Thyroid gland (tissue), 4 donors: ENCODE results near the gene STK4. TPM values are rescaled to one million over a fixed set of nuclear protein-coding genes. Genes with fewer than 3 reads are reported as not detected.

Experiments
- DNase-seq, 2 donors: peaks; one replicate each; pipeline ENCODE4 v3.0.0-alpha.2; 2019
- H3K27ac ChIP-seq, 3 donors: fragments of 200-600 bp; sonication (generic); 1 replicate in 2 of 3; 2 replicates in 1 of 3; pipeline ENCODE4 v1.5.1; 2016 to 2019; ENCODE audit warnings: mild to moderate bottlenecking in 1 of 3, moderate library complexity in 1 of 3
- H3K27me3 ChIP-seq: fragments of 200-600 bp; sonication (generic); one replicate; pipeline ENCODE4 v1.5.1; 2019
- H3K36me3 ChIP-seq, 2 donors: fragments of 200-600 bp; sonication (generic); one replicate each; pipeline ENCODE4 v1.5.1; 2016 to 2019
- H3K4me1 ChIP-seq, 2 donors: fragments of 200-600 bp; sonication (generic); one replicate each; pipeline ENCODE4 v1.5.1; 2017 to 2019
- H3K4me3 ChIP-seq, 3 donors: fragments of 200-600 bp; sonication (generic); replicated peaks in 1 of 3; 1 replicate in 2 of 3; 2 replicates in 1 of 3; pipeline ENCODE4 v1.5.1; 2016; ENCODE audit warnings: mild to moderate bottlenecking in 1 of 3
- H3K9me3 ChIP-seq: fragments of 200-600 bp; sonication (generic); one replicate; pipeline ENCODE4 v1.5.1; 2017
- CTCF ChIP-seq, 6 experiments: fragments of 200-600 bp in 3 of 6; fragments of 450-650 bp in 3 of 6; sonication (generic) in 3 of 6; IDR thresholded peaks; one replicate each; pipeline ENCODE4 v1.5.1; 2016 to 2019; ENCODE audit warnings: antibody characterized with exemption in 6 of 6, mild to moderate bottlenecking in 2 of 6, inconsistent platforms in 1 of 6, moderate library complexity in 1 of 6
- POLR2A ChIP-seq, 2 donors: fragments of 450-650 bp; IDR thresholded peaks; one replicate each; pipeline ENCODE4 v1.6.1; 2017; ENCODE audit warnings: antibody characterized with exemption in 2 of 2, mild to moderate bottlenecking in 2 of 2, moderate library complexity in 1 of 2
- WGBS, 2 donors: methylation state at CpG; one replicate each; pipeline ENCODE4 v1.1.5; 2017; 5-methylcytosine and 5-hydroxymethylcytosine counted together
- intact Hi-C: fragments of 100-400 bp; cut with DNase I; formaldehyde crosslinking; loops from one replicate; pipeline ENCODE4 v1.15.1; 2023
- total RNA-seq, 4 donors: library from RNA; depleted of rRNA; stranded (reverse); fragments of >200 nt; gene quantifications; one replicate each; pipeline ENCODE4 v1.2.3, GENCODE V29; 2016

The STK4 gene
- total RNA-seq, 4 donors from 2014 or later: 18.8 to 37.2 (median 29.2) TPM

- no peak overlapping the region for H3K4me3 ChIP-seq
- no peak for TF ChIP-seq CTCF (IDR thresholded peaks at IDR 0.05)
- no peak for TF ChIP-seq POLR2A (IDR thresholded peaks at IDR 0.05)
- H3K36me3 ChIP-seq: peaks cover 0 to 9% of the 10 kb centered on the region in 2 donors
- intact Hi-C loops: no loop called here
- no peaks in the 10 kb centered on the region for H3K4me1 ChIP-seq
- no peak for DNase-seq
- 97 to 98% methylated on average over 14 of the region's 14 CpGs for WGBS, 2 donors
- no peak overlapping the region for H3K27ac ChIP-seq
- no peaks in the 10 kb centered on the region for H3K9me3 ChIP-seq
- H3K27me3 ChIP-seq: no peaks in the 10 kb centered on the region
Observed at GRCh38 chr20:44921447-44921846, 44.9 kb upstream of the STK4 start.

GRCh38 chr20:44924541-44924940 is 41.8 kb upstream of the STK4 start:
- TF ChIP-seq POLR2A (IDR thresholded peaks at IDR 0.05) (no peak), CTCF (IDR thresholded peaks at IDR 0.05) (no peak)
- WGBS, 2 donors: 88 to 89% methylated on average over 4 of the region's 4 CpGs
- H3K27ac ChIP-seq: no peak overlapping the region
- H3K27me3 ChIP-seq: no peaks in the 10 kb centered on the region
- DNase-seq: no peak
- H3K4me1 ChIP-seq: no peaks in the 10 kb centered on the region
- no peak overlapping the region for H3K4me3 ChIP-seq
- intact Hi-C loops: no loop called here
- H3K36me3 ChIP-seq: peaks cover 0 to 6% of the 10 kb centered on the region in 2 donors
- no peaks in the 10 kb centered on the region for H3K9me3 ChIP-seq

GRCh38 chr20:44928595-44928994 is 37.7 kb upstream of the STK4 start:
- TF ChIP-seq CTCF (IDR thresholded peaks at IDR 0.05): no peak
- no peaks in the 10 kb centered on the region for H3K4me1 ChIP-seq
- intact Hi-C loops: no loop called here
- no peaks in the 10 kb centered on the region for H3K9me3 ChIP-seq
- peaks cover 0 to 3% of the 10 kb centered on the region in 2 donors for H3K36me3 ChIP-seq
- no peak overlapping the region for H3K27ac ChIP-seq
- WGBS, 2 donors: 70 to 76% methylated on average over 3 of the region's 3 CpGs
- DNase-seq: no peak
- no peaks in the 10 kb centered on the region for H3K27me3 ChIP-seq
- H3K4me3 ChIP-seq: no peak overlapping the region

- Histone ChIP-seq H3K9me3 (no peaks in the 10 kb centered on the region), H3K4me3 (no peak overlapping the region), H3K4me1 (no peaks in the 10 kb centered on the region), H3K36me3 (peaks cover 0 to 3% of the 10 kb centered on the region in 2 donors), H3K27ac (no peak overlapping the region), H3K27me3 (no peaks in the 10 kb centered on the region)
- 92 to 96% methylated on average over 8 to 16 of the region's 18 CpGs for WGBS, 2 donors
- intact Hi-C loops: no loop called here
- DNase-seq: no peak
- no peak for TF ChIP-seq POLR2A (IDR thresholded peaks at IDR 0.05)
- TF ChIP-seq CTCF (IDR thresholded peaks at IDR 0.05): no peak
Observed at GRCh38 chr20:44930517-44931168, 35.7 kb upstream of the STK4 start.

GRCh38 chr20:44931911-44932310 is 34.4 kb upstream of the STK4 start:
- Histone ChIP-seq H3K36me3 (peaks cover 0 to 3% of the 10 kb centered on the region in 2 donors), H3K27me3 (no peaks in the 10 kb centered on the region), H3K4me3 (no peak overlapping the region), H3K9me3 (no peaks in the 10 kb centered on the region), H3K27ac (no peak overlapping the region), H3K4me1 (no peaks in the 10 kb centered on the region)
- WGBS, 2 donors: 75 to 93% methylated on average over 2 to 3 of the region's 3 CpGs
- no peak for TF ChIP-seq POLR2A (IDR thresholded peaks at IDR 0.05)
- no peak for TF ChIP-seq CTCF (IDR thresholded peaks at IDR 0.05)
- intact Hi-C loops: no loop called here
- DNase-seq: no peak
